HG03135 (cell line): ENCODE results near the gene SPATA3.
"Not testable (repeated sequence)": the region's sequence is repeated elsewhere in the genome, so short reads cannot be mapped to it uniquely, and the experiment has no call there.

Source experiments
- ATAC-seq: cut with Tn5 transposase; IDR thresholded peaks from one replicate; pipeline ENCODE4 v1.9.1; 2021; ENCODE audit warnings: mild to moderate bottlenecking, moderate library complexity; ENCODE audit not compliant: unreplicated experiment

Gene SPATA3

DNA sequence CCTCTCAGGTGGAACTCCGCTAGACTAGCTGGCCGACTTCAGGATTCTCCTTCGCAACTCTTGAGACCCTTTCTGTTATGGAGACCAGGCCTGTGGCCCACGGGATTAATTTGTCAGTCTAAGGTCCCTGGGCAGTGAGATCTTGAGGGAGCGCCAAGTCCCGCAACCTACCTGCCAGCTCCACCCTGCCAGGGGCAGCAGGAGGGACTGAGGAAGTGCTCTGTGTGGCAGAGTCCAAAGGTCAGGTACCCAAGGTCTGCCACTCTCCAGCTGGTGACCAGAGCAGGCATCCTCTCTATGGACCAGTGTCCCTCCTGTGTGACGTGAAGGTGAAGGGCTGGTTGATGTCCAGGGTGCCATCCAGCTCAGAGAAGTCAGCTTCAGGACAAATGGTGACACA, 4.3 kb upstream of the SPATA3 start:
- no peak for ATAC-seq

GRCh38 chr2:230996661-230997060, 740 bp downstream of the SPATA3 start:
- ATAC-seq = no peak

GRCh38 chr2:230998882-230999281, 3.0 kb downstream of the SPATA3 start:
- ATAC-seq = no peak

DNA sequence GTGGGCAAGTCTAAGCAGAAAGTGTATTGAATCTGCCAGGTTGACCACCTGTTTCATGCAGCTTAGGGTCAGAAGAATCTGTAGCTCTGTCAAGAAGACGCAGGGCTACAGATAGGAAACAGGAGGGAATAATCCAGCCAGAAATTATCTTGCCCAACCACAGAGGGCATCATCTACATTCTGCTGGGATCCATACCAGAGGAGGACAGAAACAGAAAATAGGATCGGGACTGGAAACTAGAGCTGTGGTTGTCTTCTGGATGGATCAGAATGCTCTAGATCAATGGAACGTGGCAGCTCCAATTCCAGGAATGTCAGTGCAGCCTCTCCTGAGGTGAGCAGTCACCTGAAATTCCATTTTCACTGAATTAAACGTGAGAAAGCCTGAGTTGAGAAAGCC, 3.6 kb downstream of the SPATA3 start:
- ATAC-seq = no peak

- ATAC-seq = no peak
These were observed 4.4 kb downstream of the SPATA3 start for GRCh38 chr2:231000211-231000904.

DNA sequence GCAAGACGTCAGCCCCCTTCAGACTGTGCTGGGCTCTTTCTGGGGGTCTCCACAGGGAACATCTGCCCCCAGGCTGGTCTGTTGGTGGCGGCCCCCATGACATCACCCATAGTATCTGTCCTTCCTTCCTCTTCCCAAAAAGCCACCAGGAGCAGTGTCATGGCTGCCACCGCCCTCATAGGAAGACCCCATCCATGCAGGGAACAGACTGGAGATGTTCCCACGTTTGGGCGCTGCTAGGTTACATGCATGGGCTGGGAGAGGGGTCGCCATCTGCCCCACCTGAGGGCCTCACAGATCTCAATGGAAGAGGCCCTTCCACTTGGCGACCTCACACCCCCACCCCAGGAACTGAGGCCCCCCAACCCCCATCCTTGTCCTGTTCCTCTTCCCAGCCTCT, 5.1 kb downstream of the SPATA3 start:
- ATAC-seq = no peak

- ATAC-seq = no peak
These were observed 6.0 kb downstream of the SPATA3 start for GRCh38 chr2:231001921-231002320.

DNA sequence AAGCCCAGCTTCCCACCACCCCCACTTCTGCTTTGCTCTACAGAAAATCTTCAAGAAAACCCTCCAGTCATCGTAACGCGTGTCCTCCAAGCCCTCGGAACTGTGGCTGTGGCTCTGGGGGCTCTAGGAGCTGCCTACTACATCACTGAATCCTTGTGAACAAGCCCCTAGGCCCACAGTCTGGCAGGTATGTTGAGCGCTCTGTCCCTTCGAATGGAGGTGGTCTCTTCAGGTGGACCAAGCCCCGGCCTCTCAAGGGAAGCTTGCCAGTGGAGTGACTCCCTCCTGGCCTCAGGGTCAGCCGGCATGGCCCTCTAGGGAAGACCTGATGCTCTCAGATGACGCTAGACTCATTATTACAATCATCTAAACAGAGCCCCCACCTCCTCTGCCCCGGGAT, 6.7 kb downstream of the SPATA3 start:
- ATAC-seq = no peak

DNA sequence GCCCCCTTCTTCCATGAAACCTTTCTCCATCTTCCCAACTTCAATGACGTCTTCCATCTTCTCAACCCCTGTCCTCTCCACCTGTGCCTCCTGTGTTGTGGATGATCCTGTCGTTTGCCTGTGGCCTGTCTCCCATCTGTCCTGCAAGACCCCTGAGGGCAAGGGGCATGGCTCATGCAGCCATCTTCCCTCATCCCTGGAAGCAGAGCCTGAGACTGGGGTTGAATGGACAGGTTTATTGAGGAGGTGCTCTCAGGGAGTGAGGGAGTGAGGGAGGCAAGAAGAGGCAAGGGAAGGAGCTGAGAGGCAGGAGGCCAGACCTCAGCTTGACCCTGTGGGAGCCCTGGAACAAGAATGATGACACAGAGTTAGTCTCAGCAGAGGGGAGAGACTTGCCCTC, 7.3 kb downstream of the SPATA3 start:
- ATAC-seq = no peak

DNA sequence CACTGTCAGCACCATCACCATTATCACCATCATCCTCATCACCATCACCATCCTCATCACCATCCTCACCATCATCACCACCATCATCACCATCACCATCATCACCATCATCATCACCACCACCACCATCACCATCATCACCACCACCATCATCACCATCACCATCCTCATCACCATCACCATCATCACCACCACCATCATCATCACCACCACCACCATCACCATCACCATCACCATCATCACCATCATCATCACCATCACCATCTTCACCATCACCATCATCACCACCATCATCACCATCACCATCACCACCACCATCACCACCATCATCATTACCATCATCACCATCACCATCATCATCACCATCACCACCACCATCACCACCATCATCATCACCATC, 9.0 kb downstream of the SPATA3 start:
- not testable (repeated sequence) for ATAC-seq

GRCh38 chr2:231007286-231008098, 11.6 kb downstream of the SPATA3 start:
- no peak for ATAC-seq

- no peak for ATAC-seq
These were observed 12.2 kb downstream of the SPATA3 start for GRCh38 chr2:231008131-231008530.

- no peak for ATAC-seq
These were observed 13.5 kb downstream of the SPATA3 start for GRCh38 chr2:231009236-231009919.

GRCh38 chr2:231010201-231010730, 14.3 kb downstream of the SPATA3 start:
- ATAC-seq = no peak

GRCh38 chr2:231011526-231011925, 15.6 kb downstream of the SPATA3 start:
- ATAC-seq = no peak

- ATAC-seq = no peak
These were observed 16.5 kb downstream of the SPATA3 start for GRCh38 chr2:231012463-231012862.

DNA sequence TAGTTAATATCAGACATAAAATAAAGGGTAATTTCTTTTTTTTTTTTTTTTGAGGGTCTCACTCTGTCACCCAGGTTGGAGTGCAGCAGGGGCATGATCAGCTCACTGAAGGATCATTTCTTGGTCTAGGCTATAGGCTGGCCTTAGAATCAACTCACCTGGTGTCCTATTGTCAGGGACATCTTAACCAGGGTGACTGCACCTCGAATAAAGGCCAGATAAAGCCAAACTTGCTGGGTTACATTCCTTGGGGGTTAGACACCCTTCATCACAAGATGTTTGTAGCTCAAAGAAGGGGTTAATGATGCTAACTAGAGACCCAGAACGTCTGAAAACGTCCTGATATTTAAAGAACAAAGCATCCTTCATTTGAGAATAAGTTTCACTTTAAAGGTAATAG, 17.9 kb downstream of the SPATA3 start:
- ATAC-seq = no peak

DNA sequence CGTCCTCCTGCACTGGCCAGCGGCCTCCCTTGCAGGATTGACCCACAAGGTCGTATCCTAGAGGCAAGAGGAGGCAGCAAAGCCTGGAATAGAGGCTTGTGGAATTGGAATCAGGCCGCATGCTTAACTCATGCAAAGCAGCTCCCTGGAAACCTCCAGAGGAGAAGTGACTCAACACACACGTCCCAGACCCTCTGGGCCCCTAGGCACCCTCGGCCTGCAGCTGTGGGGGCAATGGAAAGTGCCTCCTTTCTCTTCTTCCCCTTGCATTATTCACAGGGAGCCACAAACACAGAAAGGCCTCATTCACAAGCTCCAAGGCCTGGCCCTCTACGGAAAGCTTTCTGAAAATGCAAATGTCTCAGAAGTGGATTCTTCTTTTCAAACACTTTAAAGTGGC, 19.6 kb downstream of the SPATA3 start:
- no peak for ATAC-seq

DNA sequence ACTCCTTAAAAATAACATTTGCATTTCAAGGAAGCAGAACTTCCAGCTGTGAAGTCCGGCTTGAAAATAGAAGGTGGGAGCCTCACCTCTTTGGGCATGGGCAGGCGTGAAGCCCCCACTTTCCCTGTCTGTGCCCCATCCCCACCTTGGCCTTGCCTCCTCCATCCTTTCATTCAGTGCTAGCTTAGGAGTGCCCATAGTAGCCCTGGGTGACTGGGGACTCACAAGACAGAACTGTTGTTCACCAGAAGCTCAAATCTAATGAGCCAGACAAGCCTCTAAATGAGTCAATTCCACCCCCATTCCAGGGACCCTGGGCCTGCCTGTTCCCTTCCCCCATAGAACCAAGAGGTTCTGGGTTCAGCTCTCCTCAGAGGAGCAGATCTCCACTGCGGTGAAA, 20.0 kb downstream of the SPATA3 start:
- ATAC-seq = no peak

DNA sequence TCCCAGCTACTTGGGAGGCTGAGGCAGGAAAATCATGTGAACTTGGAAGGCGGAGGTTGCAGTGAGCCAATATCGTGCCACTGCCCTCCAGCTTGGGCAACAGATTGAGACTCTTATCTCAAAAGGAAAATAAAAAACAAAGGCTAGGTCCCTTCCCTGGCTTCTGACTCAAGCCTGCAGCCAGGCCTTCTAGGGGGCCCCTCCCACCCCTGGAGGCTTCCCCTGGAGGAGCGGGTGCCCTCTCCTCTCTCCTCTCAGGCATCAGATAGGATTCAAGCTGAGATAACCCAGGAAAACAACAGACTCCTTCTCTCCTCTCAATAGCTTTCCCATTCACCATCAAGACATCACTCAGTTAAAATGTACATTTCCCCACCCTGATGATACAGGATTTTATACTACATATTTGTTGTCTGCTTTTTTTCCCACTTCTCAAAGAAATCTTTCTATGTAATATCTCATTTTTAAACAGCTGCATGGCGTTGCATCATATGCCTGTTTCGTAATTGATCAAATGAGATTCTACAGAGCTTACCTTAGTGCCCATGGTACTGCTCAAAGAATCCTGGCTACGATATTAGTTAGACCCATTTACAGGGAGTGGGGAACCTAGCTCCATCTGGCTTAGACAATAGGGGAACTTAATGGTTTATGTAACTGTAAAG, 20.8 kb downstream of the SPATA3 start:
- no peak for ATAC-seq

- ATAC-seq = no peak
These were observed 21.3 kb downstream of the SPATA3 start for GRCh38 chr2:231017231-231017598.
